DND-41 (cell line): ENCODE results near the gene PTPRR.
"Not testable (repeated sequence)": the region's sequence is repeated elsewhere in the genome, so short reads cannot be mapped to it uniquely, and the experiment has no call there.

Experiments used
- ATAC-seq: fragments of 200-7000 bp; cut with Tn5 transposase; 3 replicates; pipeline ENCODE4 v1.9.1; 2021; ENCODE audit warnings: low read depth; ENCODE audit not compliant: insufficient read depth
- DNase-seq: peaks from one replicate; pipeline ENCODE4 v3.0.0-alpha.2; 2020
- H2AFZ ChIP-seq: 2 replicates; pipeline ENCODE4 v1.6.0; 2012; ENCODE audit warnings: low read depth, low read length
- H3K27ac ChIP-seq: 2 replicates; pipeline ENCODE4 v1.5.1; 2012; ENCODE audit warnings: low read length, inconsistent platforms
- H3K27me3 ChIP-seq: fragments of 200-600 bp; sonication (generic); 2 replicates; pipeline ENCODE4 v1.6.0; 2012; ENCODE audit warnings: low read length, mild to moderate bottlenecking, inconsistent platforms; ENCODE audit not compliant: insufficient read depth, poor library complexity
- H3K36me3 ChIP-seq: 2 replicates; pipeline ENCODE4 v1.5.1; 2012; ENCODE audit warnings: low read length, inconsistent platforms; ENCODE audit not compliant: insufficient read depth
- H3K4me1 ChIP-seq: 2 replicates; pipeline ENCODE4 v1.5.1; 2012; ENCODE audit warnings: mild to moderate bottlenecking, low read length; ENCODE audit not compliant: insufficient read depth
- H3K4me2 ChIP-seq: 2 replicates; pipeline ENCODE4 v1.6.0; 2012; ENCODE audit warnings: mild to moderate bottlenecking, moderate library complexity, low read length, inconsistent platforms; ENCODE audit not compliant: insufficient read depth
- H3K4me3 ChIP-seq, 2 experiments: fragments of 200-600 bp in 1 of 2; shearing (Covaris generic) in 1 of 2; 2 replicates each; pipeline ENCODE4 v1.5.1; 2012 to 2016; ENCODE audit warnings: inconsistent platforms in 2 of 2, low read length in 2 of 2, mild to moderate bottlenecking in 2 of 2, low read depth in 1 of 2, moderate library complexity in 1 of 2
- H3K79me2 ChIP-seq: 2 replicates; pipeline ENCODE4 v1.6.0; 2012; ENCODE audit warnings: low read length, inconsistent platforms; ENCODE audit not compliant: insufficient read depth
- H3K9ac ChIP-seq: 2 replicates; pipeline ENCODE4 v1.6.0; 2012; ENCODE audit warnings: low read depth, mild to moderate bottlenecking, inconsistent platforms, low read length, moderate library complexity
- H3K9me3 ChIP-seq: 2 replicates; pipeline ENCODE4 v1.5.1; 2012; ENCODE audit warnings: low read length, moderate library complexity, mild to moderate bottlenecking, inconsistent platforms; ENCODE audit not compliant: insufficient read depth, severe bottlenecking
- H4K20me1 ChIP-seq: 2 replicates; pipeline ENCODE4 v1.6.0; 2012; ENCODE audit warnings: low read length; ENCODE audit not compliant: insufficient read depth
- CTCF ChIP-seq: IDR thresholded peaks from 2 replicates; pipeline ENCODE4 v1.5.1; 2012; ENCODE audit warnings: borderline replicate concordance, low read length, moderate library complexity, mild to moderate bottlenecking; ENCODE audit not compliant: poor library complexity, severe bottlenecking; ENCODE audit errors: extremely low read depth
- EZH2 ChIP-seq: IDR thresholded peaks from 3 replicates; pipeline ENCODE4 v1.6.1; 2012; ENCODE audit warnings: borderline replicate concordance, low read depth, mild to moderate bottlenecking, moderate library complexity, low read length, inconsistent platforms; ENCODE audit not compliant: severe bottlenecking

PTPRR gene

GRCh38 chr12:70809887-70810286 is 110.7 kb downstream of the PTPRR start:
- Histone ChIP-seq H4K20me1 (no peaks in the 10 kb centered on the region), H3K9ac (no peak overlapping the region), H3K4me3 (no peak overlapping the region), H3K9me3 (no peaks in the 10 kb centered on the region), H3K36me3 (no peaks in the 10 kb centered on the region), H3K4me1 (no peaks in the 10 kb centered on the region), H3K27ac (no peak overlapping the region), H3K27me3 (no peaks in the 10 kb centered on the region), H3K4me2 (no peak overlapping the region), H3K79me2 (no peaks in the 10 kb centered on the region), H2AFZ (no peak overlapping the region)
- TF ChIP-seq EZH2 (no peak), CTCF (no peak)
- DNase-seq (no peak), ATAC-seq (no peak)

- ATAC-seq, H3K36me3 ChIP-seq, H3K9ac ChIP-seq, H4K20me1 ChIP-seq, H3K27me3 ChIP-seq, H3K4me2 ChIP-seq, H3K4me3 ChIP-seq, DNase-seq, H3K9me3 ChIP-seq, H2AFZ ChIP-seq, H3K4me1 ChIP-seq, H3K27ac ChIP-seq, H3K79me2 ChIP-seq: not testable (repeated sequence)
Measured at GRCh38 chr12:70807993-70808392, 112.5 kb downstream of the PTPRR start.

- no peaks in the 10 kb centered on the region for H3K9me3 ChIP-seq
- H3K4me3 ChIP-seq, result no peak overlapping the region
- no peaks in the 10 kb centered on the region for H3K4me1 ChIP-seq
- no peaks in the 10 kb centered on the region for H4K20me1 ChIP-seq
- H3K9ac ChIP-seq, result no peak overlapping the region
- no peak overlapping the region for H3K4me2 ChIP-seq
- no peak overlapping the region for H3K27ac ChIP-seq
- H3K79me2 ChIP-seq, result no peaks in the 10 kb centered on the region
- H3K36me3 ChIP-seq, result no peaks in the 10 kb centered on the region
- TF ChIP-seq EZH2, result no peak
- no peak for TF ChIP-seq CTCF
- ATAC-seq (no peak), DNase-seq (no peak)
- H3K27me3 ChIP-seq, result no peaks in the 10 kb centered on the region
- H2AFZ ChIP-seq, result no peak overlapping the region
Measured at GRCh38 chr12:70806827-70807226, 113.7 kb downstream of the PTPRR start.

GRCh38 chr12:70806043-70806442 is 114.5 kb downstream of the PTPRR start:
- Histone ChIP-seq H3K9me3 (no peaks in the 10 kb centered on the region), H4K20me1 (no peaks in the 10 kb centered on the region), H3K27ac (no peak overlapping the region), H3K4me1 (no peaks in the 10 kb centered on the region), H3K36me3 (no peaks in the 10 kb centered on the region), H3K27me3 (no peaks in the 10 kb centered on the region), H3K9ac (no peak overlapping the region), H3K79me2 (no peaks in the 10 kb centered on the region), H3K4me3 (no peak overlapping the region), H3K4me2 (no peak overlapping the region), H2AFZ (no peak overlapping the region)
- DNase-seq (no peak), ATAC-seq (no peak)
- TF ChIP-seq CTCF (no peak), EZH2 (no peak)
